Measurements from ENCODE around the gene PCDHGA8. TPM values are rescaled to one million over a fixed set of nuclear protein-coding genes. Genes with fewer than 3 reads are reported as not detected.
A peak's percentile ranks its signal among the peaks of the same experiment; 100 is the strongest.
"Not testable (repeated sequence)": the region's sequence is repeated elsewhere in the genome, so short reads cannot be mapped to it uniquely, and the experiment has no call there.

Gene PCDHGA8
- total RNA-seq, 4 donors from 2014 or later: 3.0 to 6.8 (median 3.6) TPM

DNA sequence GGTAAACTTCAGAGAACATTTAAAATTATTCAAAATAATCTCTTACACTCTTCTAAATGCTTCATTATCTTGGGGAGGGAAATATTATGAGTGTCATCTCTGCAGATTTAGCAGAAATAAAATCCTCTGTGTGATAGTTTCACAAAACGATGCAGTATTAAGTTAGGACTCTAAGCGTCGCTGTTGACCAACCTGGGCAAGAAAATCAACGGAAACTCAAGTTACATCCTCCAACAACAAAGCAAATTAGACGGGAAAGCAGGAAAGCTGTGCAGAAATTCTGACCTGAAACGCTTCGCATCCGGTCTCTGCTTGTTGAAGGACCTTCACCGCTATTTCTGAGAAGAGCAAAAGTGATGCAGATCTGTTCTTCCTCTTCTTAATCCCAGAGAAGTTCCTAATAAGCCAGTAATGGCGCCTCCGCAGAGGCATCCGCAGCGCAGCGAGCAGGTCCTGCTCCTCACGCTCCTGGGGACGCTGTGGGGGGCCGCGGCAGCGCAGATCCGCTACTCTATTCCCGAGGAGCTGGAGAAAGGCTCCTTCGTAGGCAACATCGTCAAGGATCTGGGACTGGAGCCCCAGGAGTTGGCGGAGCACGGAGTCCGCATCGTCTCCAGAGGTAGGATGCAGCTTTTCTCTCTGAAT lies 18.6 kb upstream of the PCDHGA8 start, which contains the start of gene PCDHGA6:
PCDHGA6 (plus strand) TSS at position 219 of the 645 bp plus-strand sequence; CDS start at position 412, 193 bp downstream.
- Histone ChIP-seq H3K4me3 (peak within 1 kb of the TSS in 1 of 2 donors; percentile 32), H3K9me3 (peaks cover 3 to 100% (median 6%) of the 10 kb centered on the region in 3 donors), H3K27me3 (peaks cover 10% of the 10 kb centered on the region), H3K27ac (peak within 1 kb of the TSS in 1 of 4 donors; percentile 12), H3K4me1 (no peaks in the 10 kb centered on the region), H3K36me3 (peaks cover 0 to 3% of the 10 kb centered on the region in 2 donors)
- TF ChIP-seq CTCF (IDR thresholded peaks at IDR 0.05): peak in 3 of 4 experiments; percentile 15 to 40 (median 33)
- TF ChIP-seq POLR2AphosphoS5 (IDR thresholded peaks at IDR 0.05): no peak
- 6 to 8% methylated on average over 9 to 15 of the region's 27 CpGs for WGBS, 2 donors (ENCODE audit: low coverage in 1 of 2)
- ATAC-seq: no peak

- Histone ChIP-seq H3K4me1 (no peaks in the 10 kb centered on the region), H3K4me3 (no peak overlapping the region), H3K27me3 (peaks cover 10% of the 10 kb centered on the region), H3K27ac (no peak overlapping the region), H3K9me3 (peaks cover 3 to 100% (median 6%) of the 10 kb centered on the region in 3 donors), H3K36me3 (peaks cover 0 to 3% of the 10 kb centered on the region in 2 donors)
- TF ChIP-seq CTCF (IDR thresholded peaks at IDR 0.05) (no peak), POLR2AphosphoS5 (IDR thresholded peaks at IDR 0.05) (no peak), EP300 (IDR thresholded peaks at IDR 0.05) (no peak), POLR2A (IDR thresholded peaks at IDR 0.05) (no peak)
- WGBS, 2 donors (ENCODE audit: low coverage in 1 of 2): 53 to 58% methylated on average over 3 to 6 of the region's 14 CpGs
- no peak for ATAC-seq
Observed at GRCh38 chr5:141374627-141375026, 17.8 kb upstream of the PCDHGA8 start.

DNA sequence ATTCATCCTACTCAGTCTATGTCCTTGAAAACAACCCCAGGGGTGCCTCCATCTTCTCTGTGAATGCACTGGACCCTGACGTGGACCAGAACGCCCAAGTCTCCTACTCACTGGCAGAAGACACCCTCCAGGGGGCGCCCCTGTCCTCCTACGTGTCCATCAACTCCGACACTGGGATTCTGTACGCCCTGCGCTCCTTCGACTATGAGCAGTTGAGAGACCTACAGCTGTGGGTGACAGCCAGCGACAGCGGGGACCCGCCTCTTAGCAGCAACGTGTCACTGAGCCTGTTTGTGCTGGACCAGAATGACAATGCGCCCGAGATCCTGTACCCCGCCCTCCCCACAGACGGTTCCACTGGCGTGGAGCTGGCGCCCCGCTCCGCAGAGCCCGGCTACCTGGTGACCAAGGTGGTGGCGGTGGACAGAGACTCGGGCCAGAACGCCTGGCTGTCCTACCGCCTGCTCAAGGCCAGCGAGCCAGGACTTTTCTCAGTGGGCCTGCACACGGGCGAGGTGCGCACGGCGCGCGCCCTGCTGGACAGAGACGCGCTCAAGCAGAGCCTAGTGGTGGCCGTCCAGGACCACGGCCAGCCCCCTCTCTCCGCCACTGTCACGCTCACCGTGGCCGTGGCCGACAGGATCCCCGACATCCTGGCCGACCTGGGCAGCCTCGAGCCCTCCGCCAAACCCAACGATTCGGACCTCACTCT lies 16.8 kb upstream of the PCDHGA8 start:
- ATAC-seq, H3K27me3 ChIP-seq, H3K4me1 ChIP-seq, H3K27ac ChIP-seq, H3K36me3 ChIP-seq, H3K4me3 ChIP-seq: not testable (repeated sequence)
- 35% methylated on average over 14 of the region's 48 CpGs; no CpG with 5 or more reads in 1 of the 2 donors for WGBS, 2 donors (ENCODE audit: low coverage in 1 of 2)
- peaks cover 3 to 98% (median 6%) of the 10 kb centered on the region in 3 donors for H3K9me3 ChIP-seq

- Histone ChIP-seq H3K9me3 (peaks cover 2 to 98% (median 6%) of the 10 kb centered on the region in 3 donors), H3K4me3 (peak within 1 kb of the TSS in 1 of 2 donors; percentile 21), H3K27ac (no peak within 1 kb of the TSS), H3K27me3 (no peaks in the 10 kb centered on the region), H3K4me1 (no peaks in the 10 kb centered on the region), H3K36me3 (peaks cover 0 to 9% of the 10 kb centered on the region in 2 donors)
- TF ChIP-seq CTCF (IDR thresholded peaks at IDR 0.05) (no peak), POLR2AphosphoS5 (IDR thresholded peaks at IDR 0.05) (no peak), POLR2A (IDR thresholded peaks at IDR 0.05) (no peak), EP300 (IDR thresholded peaks at IDR 0.05) (no peak)
- no peak for ATAC-seq
- whole genome bisulfite sequencing, 2 donors (ENCODE audit: low coverage in 1 of 2): 13 to 28% methylated on average over 14 to 23 of the region's 37 CpGs
Observed at GRCh38 chr5:141382469-141383294, 9.8 kb upstream of the PCDHGA8 start, which contains the start of gene PCDHGA7. PCDHGA7 (plus strand) TSS chr5:141382742; CDS start chr5:141382900, 158 bp downstream.

DNA sequence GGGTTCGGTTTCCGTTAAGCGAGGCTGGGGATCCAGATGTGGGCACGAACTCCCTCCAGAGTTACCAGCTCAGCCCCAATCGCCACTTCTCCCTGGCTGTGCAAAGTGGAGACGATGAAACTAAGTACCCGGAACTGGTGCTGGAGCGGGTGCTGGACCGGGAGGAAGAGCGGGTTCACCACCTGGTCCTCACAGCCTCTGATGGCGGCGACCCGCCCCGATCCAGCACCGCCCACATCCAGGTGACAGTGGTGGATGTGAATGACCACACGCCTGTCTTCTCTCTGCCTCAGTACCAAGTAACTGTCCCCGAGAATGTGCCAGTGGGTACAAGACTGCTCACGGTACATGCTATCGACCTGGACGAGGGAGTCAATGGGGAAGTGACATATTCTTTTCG lies 9.1 kb upstream of the PCDHGA8 start:
- Histone ChIP-seq H3K27ac (no peak overlapping the region), H3K4me3 (no peak overlapping the region), H3K27me3 (no peaks in the 10 kb centered on the region), H3K36me3 (peaks cover 0 to 6% of the 10 kb centered on the region in 2 donors), H3K9me3 (peaks cover 2 to 97% (median 6%) of the 10 kb centered on the region in 3 donors), H3K4me1 (no peaks in the 10 kb centered on the region)
- no peak for TF ChIP-seq POLR2A (IDR thresholded peaks at IDR 0.05)
- no peak for TF ChIP-seq POLR2AphosphoS5 (IDR thresholded peaks at IDR 0.05)
- TF ChIP-seq EP300 (IDR thresholded peaks at IDR 0.05): no peak
- no peak for TF ChIP-seq CTCF (IDR thresholded peaks at IDR 0.05)
- ATAC-seq: no peak
- 29 to 45% methylated on average over 12 to 15 of the region's 21 CpGs for WGBS, 2 donors (ENCODE audit: low coverage in 1 of 2)

Measured in gastroesophageal sphincter (tissue), 4 donors.